H1 (cell line): Measurements from ENCODE around the gene CCNA2. TPM values are rescaled to one million over a fixed set of nuclear protein-coding genes. Genes with fewer than 3 reads are reported as not detected.

Experiments used
- CTCF ChIA-PET: fragments of 300-600 bp; sonication (Branson Sonifier 250); formaldehyde crosslinking; loops from one replicate; lab custom pipeline; 2021; ENCODE audit not compliant: partially characterized antibody; lab: Charles Lee
- POLR2A ChIA-PET: fragments of 300-600 bp; sonication (Branson Sonifier 250); formaldehyde crosslinking; loops from one replicate; lab custom pipeline; 2021; ENCODE audit warnings: inconsistent platforms; ENCODE audit not compliant: partially characterized antibody; lab: Charles Lee
- DNase-seq, 2 experiments: peaks; one replicate each; pipeline versions ENCODE4 v3.0.0 to v3.0.0-alpha.2; 2010 to 2022; ENCODE audit warnings: low spot score in 2 of 2, low read depth in 1 of 2, mixed read lengths in 1 of 2
- FAIRE-seq: peaks from 2 replicates; lab custom pipeline; 2011; peaks lifted over from hg19 to GRCh38; lab: Jason Lieb, UNC
- H2AFZ ChIP-seq: 2 replicates; pipeline ENCODE4 v1.8.1; 2012; ENCODE audit warnings: low read length, inconsistent platforms
- H2AK5ac ChIP-seq: 2 replicates; pipeline ENCODE4 v1.6.1; 2013; ENCODE audit warnings: low read depth, low read length
- H2BK120ac ChIP-seq: replicated peaks from 2 replicates; pipeline ENCODE3; 2013; ENCODE audit warnings: low read depth, low read length, inconsistent platforms
- H2BK12ac ChIP-seq: 2 replicates; pipeline ENCODE4 v1.6.1; 2013; ENCODE audit warnings: low read depth, low read length
- H2BK15ac ChIP-seq: 2 replicates; pipeline ENCODE4 v1.6.1; 2013; ENCODE audit warnings: low read length
- H2BK20ac ChIP-seq: 2 replicates; pipeline ENCODE4 v1.6.1; 2013; ENCODE audit warnings: low read length
- H2BK5ac ChIP-seq: 2 replicates; pipeline ENCODE4 v1.6.1; 2013; ENCODE audit warnings: low read depth, low read length
- H3K14ac ChIP-seq: 2 replicates; pipeline ENCODE4 v1.6.1; 2013; ENCODE audit warnings: inconsistent platforms; ENCODE audit not compliant: insufficient read length
- H3K18ac ChIP-seq: 2 replicates; pipeline ENCODE4 v1.6.1; 2013; ENCODE audit warnings: low read length; ENCODE audit errors: extremely low read depth
- H3K23ac ChIP-seq: 2 replicates; pipeline ENCODE4 v1.6.1; 2013; ENCODE audit warnings: inconsistent platforms; ENCODE audit not compliant: insufficient read length
- H3K23me2 ChIP-seq: 2 replicates; pipeline ENCODE4 v1.6.1; 2013; ENCODE audit warnings: low read depth, low read length
- H3K27ac ChIP-seq: 2 replicates; pipeline ENCODE4 v1.6.1; 2011; ENCODE audit warnings: low read depth, low read length, inconsistent platforms
- H3K27me3 ChIP-seq, 4 experiments: replicated peaks in 1 of 4; 1 replicate in 1 of 4; 2 replicates in 3 of 4; pipeline versions ENCODE4 v1.6.1 to v1.8.1; 2011 to 2013; ENCODE audit warnings: low read length in 3 of 4, mild to moderate bottlenecking in 3 of 4, inconsistent platforms in 2 of 4, mixed read lengths in 2 of 4, moderate library complexity in 1 of 4; ENCODE audit not compliant: control insufficient read depth in 3 of 4, insufficient read depth in 3 of 4; ENCODE audit errors: extremely low read depth in 1 of 4
- H3K36me3 ChIP-seq, 4 experiments: 2 replicates each; pipeline versions ENCODE4 v1.6.1 to v1.8.1; 2011 to 2013; ENCODE audit warnings: mild to moderate bottlenecking in 4 of 4, low read length in 3 of 4, moderate library complexity in 2 of 4, control low read depth in 1 of 4, inconsistent platforms in 1 of 4; ENCODE audit not compliant: insufficient read depth in 4 of 4, control insufficient read depth in 2 of 4
- H3K4ac ChIP-seq: replicated peaks from 2 replicates; pipeline ENCODE3; 2013; ENCODE audit warnings: low read length, low read depth, mixed read lengths, inconsistent platforms; ENCODE audit not compliant: insufficient read length
- H3K4me1 ChIP-seq, 4 experiments: replicated peaks in 1 of 4; 1 replicate in 1 of 4; 2 replicates in 3 of 4; pipeline versions ENCODE4 v1.6.1 to v1.8.1; 2011 to 2013; ENCODE audit warnings: low read length in 3 of 4, inconsistent platforms in 2 of 4, mixed read lengths in 1 of 4; ENCODE audit not compliant: insufficient read depth in 4 of 4, control insufficient read depth in 3 of 4
- H3K4me2 ChIP-seq, 2 experiments: 2 replicates each; pipeline versions ENCODE4 v1.6.1 to v1.8.1; 2011 to 2013; ENCODE audit warnings: low read depth in 2 of 2, low read length in 2 of 2, control low read depth in 1 of 2, inconsistent platforms in 1 of 2, mild to moderate bottlenecking in 1 of 2; ENCODE audit not compliant: insufficient read depth in 1 of 2
- H3K4me3 ChIP-seq, 4 experiments: fragments of 200-600, 300-600 bp in 1 of 4; sonication (generic), shearing (Covaris generic), sonication (Bioruptor Twin) in 1 of 4; 2 replicates each; pipeline versions ENCODE4 v1.5.1 to v1.8.1; 2011 to 2016; ENCODE audit warnings: low read length in 4 of 4, low read depth in 3 of 4, control low read depth in 2 of 4, inconsistent platforms in 2 of 4, mild to moderate bottlenecking in 2 of 4, mixed read lengths in 1 of 4, moderate library complexity in 1 of 4; ENCODE audit not compliant: insufficient read depth in 2 of 4; ENCODE audit errors: extremely low read depth in 1 of 4
- H3K56ac ChIP-seq: replicated peaks from 2 replicates; pipeline ENCODE3; 2013; ENCODE audit warnings: low read depth, mild to moderate bottlenecking, mixed read lengths, low read length, inconsistent platforms; ENCODE audit not compliant: insufficient read length
- H3K79me1 ChIP-seq: 2 replicates; pipeline ENCODE4 v1.6.1; 2013; ENCODE audit warnings: low read depth, low read length, control low read depth
- H3K79me2 ChIP-seq, 2 experiments: 2 replicates each; pipeline versions ENCODE4 v1.6.1 to v1.8.1; 2012 to 2013; ENCODE audit warnings: low read length in 2 of 2, mild to moderate bottlenecking in 2 of 2, inconsistent platforms in 1 of 2; ENCODE audit not compliant: insufficient read depth in 2 of 2, control insufficient read depth in 1 of 2
- H3K9ac ChIP-seq, 4 experiments: replicated peaks in 1 of 4; 1 replicate in 1 of 4; 2 replicates in 3 of 4; pipeline versions ENCODE4 v1.6.1 to v1.8.1; 2011 to 2013; ENCODE audit warnings: low read depth in 3 of 4, low read length in 3 of 4, control low read depth in 2 of 4, mild to moderate bottlenecking in 2 of 4, moderate library complexity in 2 of 4, inconsistent platforms in 1 of 4; ENCODE audit errors: extremely low read depth in 1 of 4
- H3K9me3 ChIP-seq, 2 experiments: 2 replicates each; pipeline versions ENCODE4 v1.6.1 to v1.8.1; 2012 to 2013; ENCODE audit warnings: mild to moderate bottlenecking in 2 of 2, moderate library complexity in 2 of 2, control low read depth in 1 of 2, inconsistent platforms in 1 of 2, low read depth in 1 of 2, low read length in 1 of 2, mixed read lengths in 1 of 2; ENCODE audit not compliant: insufficient read depth in 2 of 2
- H4K20me1 ChIP-seq, 2 experiments: replicated peaks in 1 of 2; 2 replicates each; pipeline versions ENCODE3 to v1.8.1; 2011 to 2013; ENCODE audit warnings: inconsistent platforms in 2 of 2, low read length in 2 of 2, mild to moderate bottlenecking in 1 of 2; ENCODE audit not compliant: insufficient read depth in 2 of 2, control insufficient read depth in 1 of 2
- H4K5ac ChIP-seq: 2 replicates; pipeline ENCODE4 v1.6.1; 2013; ENCODE audit warnings: low read length, low read depth, mixed read lengths, inconsistent platforms; ENCODE audit not compliant: insufficient read length
- H4K8ac ChIP-seq: 2 replicates; pipeline ENCODE4 v1.8.0; 2013; ENCODE audit warnings: mild to moderate bottlenecking, moderate library complexity, low read length, inconsistent platforms; ENCODE audit not compliant: insufficient read depth; ENCODE audit errors: extremely low read depth
- H4K91ac ChIP-seq: replicated peaks from 2 replicates; pipeline ENCODE3; 2013; ENCODE audit warnings: low read length, mixed read lengths, inconsistent platforms; ENCODE audit not compliant: insufficient read length
- ATF3 ChIP-seq: IDR thresholded peaks from 2 replicates; pipeline ENCODE4 v1.6.1; 2011; ENCODE audit warnings: low read depth, mild to moderate bottlenecking, low read length; ENCODE audit not compliant: insufficient read depth
- CTBP2 ChIP-seq: IDR thresholded peaks from 2 replicates; pipeline ENCODE4 v1.7.0; 2011; ENCODE audit warnings: borderline replicate concordance, mild to moderate bottlenecking, moderate library complexity, mixed read lengths, low read length; ENCODE audit not compliant: insufficient read depth, insufficient read length
- CTCF ChIP-seq, 3 experiments: IDR thresholded peaks; 1 replicate in 2 of 3; 2 replicates in 1 of 3; pipeline versions ENCODE4 v1.5.1 to v1.6.1; 2011; ENCODE audit warnings: low read length in 3 of 3, mild to moderate bottlenecking in 3 of 3, inconsistent platforms in 2 of 3, low read depth in 1 of 3, moderate library complexity in 1 of 3; ENCODE audit not compliant: insufficient read depth in 1 of 3; ENCODE audit errors: control extremely low read depth in 1 of 3
- E2F6 ChIP-seq: IDR thresholded peaks from 2 replicates; pipeline ENCODE4 v1.6.1; 2012; ENCODE audit warnings: inconsistent platforms
- EZH2 ChIP-seq: fragments of 200-600 bp; sonication (generic); IDR thresholded peaks from 2 replicates; pipeline ENCODE4 v1.7.1; 2012; ENCODE audit warnings: low read depth, mild to moderate bottlenecking, moderate library complexity, low read length, inconsistent platforms; ENCODE audit not compliant: severe bottlenecking
- KDM5A ChIP-seq: fragments of 200-600 bp; IDR thresholded peaks from 2 replicates; pipeline ENCODE4 v1.7.1; 2012; ENCODE audit warnings: mild to moderate bottlenecking, low read length, inconsistent platforms, mixed read lengths
- TCF12 ChIP-seq: IDR thresholded peaks from 2 replicates; pipeline ENCODE4 v1.6.1; 2011; ENCODE audit warnings: low read depth, mild to moderate bottlenecking, low read length
- USF2 ChIP-seq: IDR thresholded peaks from 2 replicates; pipeline ENCODE4 v1.6.1; 2011; ENCODE audit warnings: low read length, improper control_type of control experiment
- WGBS, 2 experiments: shearing (Covaris generic) in 1 of 2; methylation state at CpG; one replicate each; pipeline versions ENCODE4 v1.1.6 to v1.1.7; 2013 to 2015; ENCODE audit warnings: low lambda C conversion rate in 2 of 2, mixed read lengths in 2 of 2, inconsistent platforms in 1 of 2, low coverage in 1 of 2, missing lambda C conversion rate in 1 of 2; ENCODE audit not compliant: insufficient replicate concordance in 2 of 2, insufficient coverage in 1 of 2, insufficient read length in 1 of 2; ENCODE audit errors: extremely low coverage in 1 of 2, missing lambda C conversion rate in 1 of 2; 5-methylcytosine and 5-hydroxymethylcytosine counted together
- polyA plus RNA-seq, 7 experiments: library from polyadenylated mRNA; depleted of rRNA in 3 of 7; stranded (reverse) in 5 of 7; unstranded in 2 of 7; fragments of >200 nt in 5 of 7; fragments of 200-250 nt in 2 of 7; gene quantifications; 1 replicate in 5 of 7; 2 replicates in 1 of 7; 4 replicates in 1 of 7; pipeline versions ENCODE4 v1.2.1 to v1.2.3, GENCODE V29; 2011 to 2013; ENCODE audit warnings: missing spikeins in 2 of 7, mixed read lengths in 2 of 7
- total RNA-seq: library from RNA; stranded (reverse); fragmentation: NEBNext Ultra II Directional; extraction: Animal tissue kit (Norgen Biotek cat#: 25700); gene quantifications from 2 replicates; pipeline ENCODE4 v1.2.1, GENCODE V29; 2021

CCNA2 gene
- total and polyA plus RNA-seq, 2 of the 8 experiments (the other 6 are each of a cell fraction or from before 2014, with no cell fraction given), result 42.1 to 98.6 TPM

- Histone ChIP-seq H4K91ac (no peak overlapping the region), H3K14ac (no peak overlapping the region), H4K5ac (no peak overlapping the region), H3K4me3 (no peak overlapping the region), H2BK5ac (no peak overlapping the region), H2BK120ac (no peak overlapping the region), H3K79me1 (no peaks in the 10 kb centered on the region), H2BK15ac (no peak overlapping the region), H3K9me3 (no peaks in the 10 kb centered on the region), H3K4ac (no peak overlapping the region), H3K4me2 (no peak overlapping the region), H3K4me1 (0 out of 7 replicates have a peak, but pooled peaks cover 0 to 2% (median 0%) of the 10 kb centered on the region in 4 experiments), H3K27ac (no peak overlapping the region), H2AFZ (no peak overlapping the region), H3K18ac (no peak overlapping the region), H3K9ac (no peak overlapping the region), H3K23ac (no peak overlapping the region), H4K20me1 (no peaks in the 10 kb centered on the region), H3K79me2 (no peaks in the 10 kb centered on the region), H4K8ac (no peak overlapping the region), H3K36me3 (no peaks in the 10 kb centered on the region), H3K27me3 (peaks cover 0 to 2% (median 0%) of the 10 kb centered on the region in 4 experiments; a peak in 1 of 7 replicates), H3K56ac (no peak overlapping the region), H3K23me2 (peaks cover 2% of the 10 kb centered on the region; the same call in 1 of the 2 replicates), H2BK20ac (no peak overlapping the region), H2AK5ac (no peak overlapping the region), H2BK12ac (no peak overlapping the region)
- POLR2A ChIA-PET, result no interaction called here
- CTCF ChIA-PET, result no interaction called here
- DNase-seq (no peak), FAIRE-seq (no peak)
- 100% methylated on average over 1 of the region's 1 CpG; no CpG with 5 or more reads in 1 of the 2 experiments for WGBS, 2 experiments
- TF ChIP-seq TCF12, result no peak
- no peak for TF ChIP-seq EZH2
- TF ChIP-seq ATF3, result no peak
- no peak for TF ChIP-seq KDM5A
- no peak for TF ChIP-seq CTCF (IDR thresholded peaks at IDR 0.05; ENCODE audit: control extremely low read depth in 1 of 3, insufficient read depth in 1 of 3, low read depth in 1 of 3, low read length in 3 of 3)
- no peak for TF ChIP-seq USF2
- TF ChIP-seq E2F6, result no peak
- TF ChIP-seq CTBP2, result no peak
Measured at GRCh38 chr4:121784401-121784800, 39.3 kb downstream of the CCNA2 start.
